ENCODE measurements around the gene KRTAP12-1. TPM values are rescaled to one million over a fixed set of nuclear protein-coding genes. Genes with fewer than 3 reads are reported as not detected.
"Not testable (repeated sequence)": the region's sequence is repeated elsewhere in the genome, so short reads cannot be mapped to it uniquely, and the experiment has no call there.

Gene KRTAP12-1
- total RNA-seq, 6 experiments from 2014 or later = not detected

DNA sequence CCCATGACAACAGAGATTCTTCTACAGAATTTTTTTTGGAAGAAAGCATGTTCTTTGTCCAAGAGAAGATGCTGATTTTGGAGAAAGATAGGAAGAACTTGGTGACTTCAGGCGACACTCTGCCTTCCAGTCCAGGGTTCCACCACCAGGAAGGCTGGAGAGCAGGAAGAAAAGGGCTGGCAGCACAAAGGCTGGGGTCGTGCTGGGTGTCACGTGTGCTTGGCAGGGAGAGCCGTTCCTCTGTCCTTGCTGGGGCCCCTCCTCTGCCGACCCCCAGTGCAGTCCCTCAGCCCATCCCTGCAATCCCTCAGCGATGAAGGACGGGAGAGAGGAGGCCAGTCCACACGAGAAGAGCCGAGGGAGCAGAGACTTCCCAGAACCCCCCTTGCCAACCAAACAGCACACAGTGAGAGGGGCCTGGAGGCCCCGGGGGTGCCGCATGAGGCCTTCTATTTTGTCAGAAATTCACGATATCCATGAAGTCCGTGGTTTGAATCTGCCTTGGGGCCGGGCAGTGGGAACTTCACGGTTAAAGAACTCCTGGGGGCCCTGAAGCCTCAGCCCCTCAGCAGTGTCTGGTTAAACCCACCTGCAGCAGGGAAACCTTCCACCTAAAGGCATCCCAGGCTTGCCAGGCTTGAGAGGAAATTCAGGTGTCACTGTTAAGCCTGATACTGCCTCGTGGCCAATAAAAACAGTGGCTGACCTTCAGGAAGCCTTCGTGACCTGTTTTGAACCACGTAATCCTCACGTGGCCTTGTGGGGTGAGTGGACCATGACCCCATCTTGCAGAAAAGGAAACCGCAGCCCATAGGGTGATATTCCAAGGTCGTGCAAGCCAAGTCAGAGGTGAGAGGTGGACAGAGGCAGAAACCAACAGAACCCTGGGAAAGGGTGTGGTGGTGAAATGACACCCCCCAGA lies 18.4 kb upstream of the KRTAP12-1 start:
- TF ChIP-seq, protein P1, sequence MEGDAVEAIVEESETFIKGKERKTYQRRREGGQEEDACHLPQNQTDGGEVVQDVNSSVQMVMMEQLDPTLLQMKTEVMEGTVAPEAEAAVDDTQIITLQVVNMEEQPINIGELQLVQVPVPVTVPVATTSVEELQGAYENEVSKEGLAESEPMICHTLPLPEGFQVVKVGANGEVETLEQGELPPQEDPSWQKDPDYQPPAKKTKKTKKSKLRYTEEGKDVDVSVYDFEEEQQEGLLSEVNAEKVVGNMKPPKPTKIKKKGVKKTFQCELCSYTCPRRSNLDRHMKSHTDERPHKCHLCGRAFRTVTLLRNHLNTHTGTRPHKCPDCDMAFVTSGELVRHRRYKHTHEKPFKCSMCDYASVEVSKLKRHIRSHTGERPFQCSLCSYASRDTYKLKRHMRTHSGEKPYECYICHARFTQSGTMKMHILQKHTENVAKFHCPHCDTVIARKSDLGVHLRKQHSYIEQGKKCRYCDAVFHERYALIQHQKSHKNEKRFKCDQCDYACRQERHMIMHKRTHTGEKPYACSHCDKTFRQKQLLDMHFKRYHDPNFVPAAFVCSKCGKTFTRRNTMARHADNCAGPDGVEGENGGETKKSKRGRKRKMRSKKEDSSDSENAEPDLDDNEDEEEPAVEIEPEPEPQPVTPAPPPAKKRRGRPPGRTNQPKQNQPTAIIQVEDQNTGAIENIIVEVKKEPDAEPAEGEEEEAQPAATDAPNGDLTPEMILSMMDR (IDR thresholded peaks at IDR 0.05) = no peak
- no peaks in the 10 kb centered on the region for H3K9me3 Mint-ChIP-seq
- DNase-seq = no peak
- no peaks in the 10 kb centered on the region for H3K4me1 Mint-ChIP-seq (ENCODE audit: low read depth)
- no peak overlapping the region for H3K4me3 Mint-ChIP-seq
- H3K27ac Mint-ChIP-seq = no peak overlapping the region
- no peaks in the 10 kb centered on the region for H3K36me3 Mint-ChIP-seq (ENCODE audit: low read depth)
- peaks cover 69% of the 10 kb centered on the region for H3K27me3 Mint-ChIP-seq (ENCODE audit: insufficient read depth)

DNA sequence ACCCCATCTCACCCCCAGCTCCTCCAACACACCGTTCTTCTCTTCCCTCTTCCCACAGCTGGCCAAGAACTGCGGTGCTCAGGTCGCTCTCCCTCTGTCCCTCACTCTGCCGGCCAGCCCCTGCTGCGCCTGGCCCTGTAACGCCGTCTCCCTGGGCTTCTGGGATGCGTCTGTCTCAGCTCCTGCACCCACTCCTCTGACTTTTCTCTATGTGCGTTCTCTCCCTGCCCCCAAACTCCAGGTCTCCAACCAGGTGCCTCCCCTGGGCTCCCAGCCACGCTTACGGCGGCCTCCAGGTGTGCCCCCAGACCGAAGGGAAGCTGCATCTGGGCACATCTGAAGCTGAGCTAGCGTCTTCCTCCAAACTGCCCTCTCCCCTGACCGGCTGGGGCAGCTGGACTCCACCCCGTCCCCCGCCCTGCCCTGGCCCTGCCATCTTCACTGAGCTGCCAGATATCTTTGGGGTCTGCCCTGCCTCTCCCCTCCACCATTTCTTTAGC lies 17.6 kb upstream of the KRTAP12-1 start:
- no peak for DNase-seq
- TF ChIP-seq, protein P1 (IDR thresholded peaks at IDR 0.05) = no peak
- H3K4me1 Mint-ChIP-seq (ENCODE audit: low read depth) = no peaks in the 10 kb centered on the region
- H3K27me3 Mint-ChIP-seq (ENCODE audit: insufficient read depth) = peaks cover 66% of the 10 kb centered on the region
- H3K27ac Mint-ChIP-seq = no peak overlapping the region
- no peak overlapping the region for H3K4me3 Mint-ChIP-seq
- no peaks in the 10 kb centered on the region for H3K9me3 Mint-ChIP-seq
- H3K36me3 Mint-ChIP-seq (ENCODE audit: low read depth) = no peaks in the 10 kb centered on the region

DNA sequence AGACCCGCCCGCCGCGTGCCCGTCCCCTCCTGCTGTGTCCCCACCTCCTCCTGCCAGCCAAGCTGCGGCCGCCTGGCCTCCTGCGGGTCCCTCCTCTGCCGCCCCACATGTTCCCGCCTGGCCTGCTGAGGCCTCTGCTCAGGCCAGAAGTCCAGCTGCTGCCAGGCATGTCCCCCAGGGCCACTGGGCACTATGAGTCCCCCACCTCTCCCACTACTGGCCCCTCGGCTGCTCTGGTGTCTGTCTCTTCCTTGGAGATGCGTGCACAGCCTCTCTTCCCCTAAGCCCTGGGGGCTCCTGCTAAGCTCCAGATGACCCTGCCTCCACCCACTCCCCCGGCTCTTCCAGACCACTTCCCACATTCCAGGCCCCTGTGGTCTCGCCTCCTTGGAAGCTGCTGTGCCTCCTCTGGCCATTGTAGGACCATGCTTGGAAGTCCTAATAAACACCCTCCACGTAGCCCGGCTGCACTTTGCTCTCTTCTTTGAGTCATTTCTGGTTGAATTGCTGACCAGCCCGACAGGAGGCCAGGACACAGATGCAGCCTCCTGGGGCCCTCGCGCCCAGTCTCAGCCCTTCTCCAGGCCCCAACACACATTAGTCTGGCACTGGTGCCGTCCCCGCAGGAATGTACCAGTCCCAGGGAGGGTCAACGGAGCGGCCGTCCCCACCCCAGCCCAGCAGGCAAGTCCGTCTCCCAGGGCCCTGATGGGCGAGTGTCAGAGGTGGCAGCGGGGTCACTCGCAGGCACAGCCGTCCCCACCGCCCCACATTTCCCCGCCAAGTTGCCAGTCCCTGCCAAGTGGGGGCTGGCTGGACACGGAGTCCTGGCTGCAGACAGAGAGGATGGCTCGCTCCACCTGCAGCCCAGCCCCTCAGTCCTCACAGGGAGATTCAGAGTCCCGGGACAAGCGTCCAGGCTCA lies 16.1 kb upstream of the KRTAP12-1 start:
- no peak for DNase-seq
- Mint-ChIP-seq H3K4me1 (ENCODE audit: low read depth) (no peaks in the 10 kb centered on the region), H3K9me3 (peaks cover 13% of the 10 kb centered on the region), H3K27ac (no peak overlapping the region), H3K36me3 (ENCODE audit: low read depth) (no peaks in the 10 kb centered on the region), H3K27me3 (ENCODE audit: insufficient read depth) (peaks cover 61% of the 10 kb centered on the region), H3K4me3 (no peak overlapping the region)
- TF ChIP-seq, protein P1 (IDR thresholded peaks at IDR 0.05) = no peak

DNA sequence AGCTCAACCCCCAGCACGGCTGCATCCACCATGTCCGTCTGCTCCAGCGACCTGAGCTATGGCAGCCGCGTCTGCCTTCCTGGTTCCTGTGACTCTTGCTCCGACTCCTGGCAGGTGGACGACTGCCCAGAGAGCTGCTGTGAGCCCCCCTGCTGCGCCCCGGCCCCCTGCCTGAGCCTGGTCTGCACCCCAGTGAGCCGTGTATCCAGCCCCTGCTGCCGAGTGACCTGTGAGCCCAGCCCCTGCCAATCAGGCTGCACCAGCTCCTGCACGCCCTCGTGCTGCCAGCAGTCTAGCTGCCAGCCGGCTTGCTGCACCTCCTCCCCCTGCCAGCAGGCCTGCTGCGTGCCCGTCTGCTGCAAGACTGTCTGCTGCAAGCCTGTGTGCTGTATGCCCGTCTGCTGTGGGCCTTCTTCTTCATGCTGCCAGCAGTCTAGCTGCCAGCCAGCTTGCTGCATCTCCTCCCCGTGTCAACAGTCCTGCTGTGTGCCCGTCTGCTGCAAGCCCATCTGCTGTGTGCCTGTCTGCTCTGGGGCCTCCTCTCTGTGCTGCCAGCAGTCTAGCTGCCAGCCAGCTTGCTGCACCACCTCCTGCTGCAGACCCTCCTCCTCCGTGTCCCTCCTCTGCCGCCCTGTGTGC lies 15.3 kb upstream of the KRTAP12-1 start, which contains the start of gene KRTAP10-12:
TSS of gene KRTAP10-12 (plus strand) at position 1 of the 639 bp plus-strand sequence. CDS start at position 31, 30 bp downstream.
- H3K36me3 Mint-ChIP-seq (ENCODE audit: low read depth); H3K4me1 Mint-ChIP-seq (ENCODE audit: low read depth); H3K4me3 Mint-ChIP-seq; DNase-seq; H3K27ac Mint-ChIP-seq: not testable (repeated sequence)
- Mint-ChIP-seq H3K27me3 (ENCODE audit: insufficient read depth) (peaks cover 57% of the 10 kb centered on the region), H3K9me3 (peaks cover 21% of the 10 kb centered on the region)

DNA sequence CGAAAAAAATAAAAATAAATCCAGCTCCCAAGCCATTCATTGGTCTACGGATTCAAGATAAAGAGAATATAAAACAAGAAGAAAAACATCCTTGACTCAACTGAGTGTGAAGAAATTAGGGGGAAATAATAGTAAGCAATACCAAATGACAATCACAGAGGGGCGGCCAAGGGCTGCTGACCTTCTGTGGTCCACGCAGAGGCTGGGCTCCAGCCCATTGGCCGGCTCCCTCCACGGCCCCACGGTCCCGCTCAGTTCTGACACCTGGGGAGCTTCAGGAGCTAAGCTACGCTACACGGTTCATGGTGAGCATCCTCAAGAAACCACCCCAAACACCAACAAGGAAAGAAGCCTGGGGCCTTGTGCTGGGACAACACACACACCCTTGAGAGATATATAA lies 14.6 kb upstream of the KRTAP12-1 start:
- TF ChIP-seq, protein P1 (IDR thresholded peaks at IDR 0.05) = no peak
- DNase-seq = no peak
- peaks cover 53% of the 10 kb centered on the region for H3K27me3 Mint-ChIP-seq (ENCODE audit: insufficient read depth)
- peaks cover 21% of the 10 kb centered on the region for H3K9me3 Mint-ChIP-seq
- H3K27ac Mint-ChIP-seq = no peak overlapping the region
- no peaks in the 10 kb centered on the region for H3K36me3 Mint-ChIP-seq (ENCODE audit: low read depth)
- no peaks in the 10 kb centered on the region for H3K4me1 Mint-ChIP-seq (ENCODE audit: low read depth)
- H3K4me3 Mint-ChIP-seq = no peak overlapping the region

All from HFFc6 (cell line).